ENCODE measurements around the gene SDHAF2. TPM values are rescaled to one million over a fixed set of nuclear protein-coding genes. Genes with fewer than 3 reads are reported as not detected.

The SDHAF2 gene
- total and polyA plus RNA-seq, 2 of the 4 experiments (the other 2 are of a cell fraction), result 50.4 to 91.1 TPM

DNA sequence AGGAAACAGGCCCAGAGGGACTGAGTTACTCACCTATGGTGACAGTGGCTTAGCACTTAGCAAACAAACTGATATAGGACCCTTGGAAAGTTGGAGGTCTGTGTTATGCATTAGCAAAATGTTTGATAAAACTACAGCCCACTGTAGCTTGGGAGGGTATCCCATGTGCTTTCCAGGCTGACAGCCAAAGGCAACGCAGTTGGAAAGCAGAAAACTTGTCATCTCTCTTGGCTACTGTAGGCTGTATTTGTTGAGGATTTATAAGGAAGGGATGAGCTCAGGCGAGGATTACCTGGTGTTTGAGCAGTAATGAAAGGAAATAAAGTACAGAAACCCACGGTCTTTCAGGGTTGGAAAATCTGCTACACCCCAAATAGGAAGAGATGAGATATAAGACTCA, 23.8 kb downstream of the SDHAF2 start:
- TF ChIP-seq NFE2L2 (IDR thresholded peaks at IDR 0.05; ENCODE audit: low read depth, low read length) (no peak), POLR2A (IDR thresholded peaks at IDR 0.05; ENCODE audit: low read depth, low read length) (no peak), RFX5 (IDR thresholded peaks at IDR 0.05; ENCODE audit: low read depth, low read length) (no peak), MAFK (IDR thresholded peaks at IDR 0.05; ENCODE audit: low read depth, low read length) (no peak), CEBPB (IDR thresholded peaks at IDR 0.05; ENCODE audit: low read depth, low read length) (no peak), MAZ (IDR thresholded peaks at IDR 0.05; ENCODE audit: borderline replicate concordance, low read depth, low read length) (no peak), FOS (IDR thresholded peaks at IDR 0.05; ENCODE audit: low read depth, low read length) (no peak), MXI1 (IDR thresholded peaks at IDR 0.05; ENCODE audit: borderline replicate concordance, low read depth, low read length) (no peak), RCOR1 (IDR thresholded peaks at IDR 0.05; ENCODE audit: insufficient replicate concordance, low read length) (no peak), RAD21 (IDR thresholded peaks at IDR 0.05; ENCODE audit: low read length) (no peak)
- TF ChIP-seq, protein P1, sequence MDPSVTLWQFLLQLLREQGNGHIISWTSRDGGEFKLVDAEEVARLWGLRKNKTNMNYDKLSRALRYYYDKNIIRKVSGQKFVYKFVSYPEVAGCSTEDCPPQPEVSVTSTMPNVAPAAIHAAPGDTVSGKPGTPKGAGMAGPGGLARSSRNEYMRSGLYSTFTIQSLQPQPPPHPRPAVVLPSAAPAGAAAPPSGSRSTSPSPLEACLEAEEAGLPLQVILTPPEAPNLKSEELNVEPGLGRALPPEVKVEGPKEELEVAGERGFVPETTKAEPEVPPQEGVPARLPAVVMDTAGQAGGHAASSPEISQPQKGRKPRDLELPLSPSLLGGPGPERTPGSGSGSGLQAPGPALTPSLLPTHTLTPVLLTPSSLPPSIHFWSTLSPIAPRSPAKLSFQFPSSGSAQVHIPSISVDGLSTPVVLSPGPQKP (IDR thresholded peaks at IDR 0.05; ENCODE audit: borderline replicate concordance, low read depth, low read length), result no peak
- TF ChIP-seq, protein P2, sequence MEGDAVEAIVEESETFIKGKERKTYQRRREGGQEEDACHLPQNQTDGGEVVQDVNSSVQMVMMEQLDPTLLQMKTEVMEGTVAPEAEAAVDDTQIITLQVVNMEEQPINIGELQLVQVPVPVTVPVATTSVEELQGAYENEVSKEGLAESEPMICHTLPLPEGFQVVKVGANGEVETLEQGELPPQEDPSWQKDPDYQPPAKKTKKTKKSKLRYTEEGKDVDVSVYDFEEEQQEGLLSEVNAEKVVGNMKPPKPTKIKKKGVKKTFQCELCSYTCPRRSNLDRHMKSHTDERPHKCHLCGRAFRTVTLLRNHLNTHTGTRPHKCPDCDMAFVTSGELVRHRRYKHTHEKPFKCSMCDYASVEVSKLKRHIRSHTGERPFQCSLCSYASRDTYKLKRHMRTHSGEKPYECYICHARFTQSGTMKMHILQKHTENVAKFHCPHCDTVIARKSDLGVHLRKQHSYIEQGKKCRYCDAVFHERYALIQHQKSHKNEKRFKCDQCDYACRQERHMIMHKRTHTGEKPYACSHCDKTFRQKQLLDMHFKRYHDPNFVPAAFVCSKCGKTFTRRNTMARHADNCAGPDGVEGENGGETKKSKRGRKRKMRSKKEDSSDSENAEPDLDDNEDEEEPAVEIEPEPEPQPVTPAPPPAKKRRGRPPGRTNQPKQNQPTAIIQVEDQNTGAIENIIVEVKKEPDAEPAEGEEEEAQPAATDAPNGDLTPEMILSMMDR (conservative IDR thresholded peaks at IDR 0.05; ENCODE audit: low read depth, low read length), result no peak
- TF ChIP-seq, protein P3, sequence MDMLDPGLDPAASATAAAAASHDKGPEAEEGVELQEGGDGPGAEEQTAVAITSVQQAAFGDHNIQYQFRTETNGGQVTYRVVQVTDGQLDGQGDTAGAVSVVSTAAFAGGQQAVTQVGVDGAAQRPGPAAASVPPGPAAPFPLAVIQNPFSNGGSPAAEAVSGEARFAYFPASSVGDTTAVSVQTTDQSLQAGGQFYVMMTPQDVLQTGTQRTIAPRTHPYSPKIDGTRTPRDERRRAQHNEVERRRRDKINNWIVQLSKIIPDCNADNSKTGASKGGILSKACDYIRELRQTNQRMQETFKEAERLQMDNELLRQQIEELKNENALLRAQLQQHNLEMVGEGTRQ (IDR thresholded peaks at IDR 0.05; ENCODE audit: low read depth, low read length), result no peak
- no peaks in the 10 kb centered on the region for H3K27me3 ChIP-seq (ENCODE audit: control insufficient read depth, insufficient read depth, low read length)
- H4K5ac ChIP-seq (ENCODE audit: low read depth, low read length), result no peak overlapping the region
- no peak overlapping the region for H2AK5ac ChIP-seq (ENCODE audit: low read depth, low read length)
- no peak overlapping the region for H3K4me2 ChIP-seq (ENCODE audit: low read depth, low read length)
- in situ Hi-C loops (cut with MboI; ENCODE audit: low sequenced_read_pairs), result no loop called here
- H3K14ac ChIP-seq (replicated peaks; ENCODE audit: low read depth, low read length), result no peak overlapping the region
- peaks cover 18% of the 10 kb centered on the region; the same call in 1 of the 2 replicates for H4K20me1 ChIP-seq (ENCODE audit: insufficient read depth, low read length)
- H4K91ac ChIP-seq (ENCODE audit: insufficient read depth, low read depth, low read length), result no peak overlapping the region
- H3K18ac ChIP-seq (ENCODE audit: low read depth, low read length), result no peak overlapping the region
- H3K4me3 ChIP-seq (ENCODE audit: insufficient read depth, low read depth, low read length), result no peak overlapping the region
- no peak overlapping the region for H3K27ac ChIP-seq (ENCODE audit: insufficient read depth, low read length)
- no peaks in the 10 kb centered on the region for H3K4me1 ChIP-seq (ENCODE audit: control insufficient read depth, insufficient read depth, low read length)
- WGBS, 2 experiments (ENCODE audit: extremely low coverage in 2 of 2, insufficient read length in 1 of 2), result no CpG with 5 or more reads among the region's 3 CpGs
- H3K36me3 ChIP-seq (ENCODE audit: control insufficient read depth, insufficient read depth, low read length), result peaks cover 29% of the 10 kb centered on the region
- H4K8ac ChIP-seq (ENCODE audit: low read depth in 2 of 2, low read length in 2 of 2), result no peak overlapping the region
- peaks cover 17 to 37% of the 10 kb centered on the region in 2 experiments for H3K79me1 ChIP-seq (ENCODE audit: low read depth in 1 of 2, low read length in 2 of 2)
- H3K23ac ChIP-seq (ENCODE audit: low read depth, low read length), result no peak overlapping the region
- no peak overlapping the region for H2BK5ac ChIP-seq (ENCODE audit: low read depth, low read length, poor library complexity, severe bottlenecking)
- H2BK15ac ChIP-seq (ENCODE audit: low read depth, low read length), result no peak overlapping the region
- no peak overlapping the region for H2BK120ac ChIP-seq (ENCODE audit: low read depth, low read length)
- no peaks in the 10 kb centered on the region for H3K9me3 ChIP-seq (ENCODE audit: control insufficient read depth, insufficient read depth, low read length)
- POLR2A ChIA-PET (ENCODE audit: unreplicated experiment), result no interaction called here
- H3K4ac ChIP-seq (ENCODE audit: low read depth, low read length), result no peak overlapping the region
- no peak overlapping the region for H2AK9ac ChIP-seq (replicated peaks; ENCODE audit: low read depth, low read length, poor library complexity)
- H3K9ac ChIP-seq (ENCODE audit: low read depth, low read length), result no peak overlapping the region
- dilution Hi-C loops (cut with HindIII; ENCODE audit: low sequenced_read_pairs, unreplicated experiment), result no loop called here
- intact Hi-C loops (cut with micrococcal nuclease), result no loop called here
- H2AFZ ChIP-seq (replicated peaks; ENCODE audit: low read length, poor library complexity), result no peak overlapping the region
- ATAC-seq (ENCODE audit: low read depth) (no peak), DNase-seq (no peak)
- no peak overlapping the region for H3K56ac ChIP-seq (ENCODE audit: extremely low read depth, insufficient read depth, low read length)
- peaks cover 20% of the 10 kb centered on the region; the same call in 1 of the 2 replicates for H3K9me1 ChIP-seq (ENCODE audit: insufficient read depth, low read length)
- CTCF ChIA-PET, result no interaction called here
- BruUV-seq (replicated peaks), result no TSS peak
- no peak overlapping the region for H2BK20ac ChIP-seq (ENCODE audit: low read depth, low read length)
